ENCODE measurements around the gene IL22RA1.

- TF ChIP-seq POLR2AphosphoS5 (IDR thresholded peaks at IDR 0.05; ENCODE audit: borderline replicate concordance, low read depth, low read length) (no peak), FOXP2 (optimal IDR thresholded peaks at IDR 0.05; ENCODE audit: control extremely low read depth, extremely low read length, insufficient read depth) (no peak), EZH2 (IDR thresholded peaks at IDR 0.05) (no peak)
Measured at GRCh38 chr1:24091971-24092482, 50.9 kb downstream of the IL22RA1 start.

Measured in SK-N-MC (cell line).